GM06990 (cell line): Measurements from ENCODE around the gene THAP10.

Experiments
- DNase-seq: peaks from one replicate; pipeline ENCODE4 v3.0.0-alpha.2; 2011; ENCODE audit not compliant: insufficient read length; ENCODE audit errors: extremely low read depth
- H3K27me3 ChIP-seq: replicated peaks from 2 replicates; pipeline ENCODE4 v1.6.0; 2011; ENCODE audit warnings: low read length; ENCODE audit not compliant: control insufficient read depth, insufficient read depth
- H3K36me3 ChIP-seq: 2 replicates; pipeline ENCODE4 v1.5.1; 2011; ENCODE audit warnings: low read length; ENCODE audit not compliant: control insufficient read depth, insufficient read depth
- H3K4me3 ChIP-seq: replicated peaks from 2 replicates; pipeline ENCODE4 v1.5.1; 2011; ENCODE audit warnings: low read depth, mild to moderate bottlenecking, control low read depth, low read length
- CTCF ChIP-seq: IDR thresholded peaks from 2 replicates; pipeline ENCODE4 v1.5.1; 2011; ENCODE audit warnings: low read length, control low read depth, mild to moderate bottlenecking, inconsistent platforms; ENCODE audit not compliant: insufficient read depth, poor library complexity, severe bottlenecking

The THAP10 gene

GRCh38 chr15:70923311-70924080 lies 31.3 kb upstream of the THAP10 start:
- TF ChIP-seq CTCF = no peak
- no peak for DNase-seq
- Histone ChIP-seq H3K4me3 (no peak overlapping the region), H3K27me3 (no peaks in the 10 kb centered on the region), H3K36me3 (no peaks in the 10 kb centered on the region)

DNA sequence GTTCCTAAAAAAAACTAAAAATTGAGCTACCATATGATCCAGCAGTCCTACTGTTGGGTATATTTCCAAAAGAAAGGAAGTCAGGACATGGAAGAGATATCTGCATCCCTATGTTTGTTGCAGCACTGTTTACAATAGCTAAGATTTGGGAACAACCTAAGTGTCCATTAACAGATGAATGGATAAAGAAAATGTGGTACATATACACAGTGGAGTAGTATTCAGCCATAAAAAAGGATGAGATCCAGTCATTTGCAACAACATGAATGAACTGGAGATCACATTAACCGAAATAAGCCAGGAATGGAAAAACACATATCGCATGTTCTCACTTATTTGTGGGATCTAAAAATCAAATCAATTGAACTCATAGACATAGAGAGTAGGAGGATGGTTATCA lies 29.9 kb upstream of the THAP10 start:
- TF ChIP-seq CTCF = no peak

DNA sequence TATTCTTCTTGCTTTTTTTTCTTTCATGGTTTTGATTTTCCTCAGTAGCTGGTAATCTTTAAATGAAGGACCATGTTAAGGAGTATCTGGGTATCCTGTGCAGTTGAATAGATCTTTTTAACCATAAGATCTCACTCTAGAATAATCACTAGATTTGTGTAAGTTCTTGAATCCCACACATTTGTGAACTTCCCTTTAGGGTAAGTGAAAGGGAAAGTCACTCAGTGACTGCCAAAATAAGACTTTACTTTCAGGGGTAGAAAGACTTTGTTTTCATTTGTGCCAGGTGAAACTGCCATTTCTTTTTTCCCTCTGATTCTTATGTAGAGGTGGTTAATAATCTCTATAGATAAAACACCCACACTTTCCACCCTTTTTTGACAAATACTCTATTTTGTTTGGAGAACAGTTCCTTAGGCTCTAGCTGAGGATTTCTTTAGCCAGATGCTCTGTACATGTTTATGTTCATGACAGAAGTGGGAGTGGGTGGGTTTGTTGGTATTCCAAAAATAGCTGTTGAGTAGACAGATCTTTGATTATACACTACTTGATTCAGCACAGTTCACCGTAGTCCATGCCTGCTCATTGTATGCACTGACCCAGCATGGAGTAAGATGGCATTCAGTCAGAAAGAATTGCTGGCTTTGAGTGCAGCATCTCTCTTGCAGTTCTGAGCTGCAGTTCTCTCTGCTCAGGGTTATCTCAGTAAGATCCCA lies 28.9 kb upstream of the THAP10 start:
- TF ChIP-seq CTCF = no peak
- DNase-seq = no peak
- no peaks in the 10 kb centered on the region for H3K27me3 ChIP-seq
- no peaks in the 10 kb centered on the region; the same call in 1 of the 2 replicates for H3K36me3 ChIP-seq
- no peak overlapping the region for H3K4me3 ChIP-seq

More for the DNA sequence above, 29.9 kb upstream of the THAP10 start:
- Histone ChIP-seq H3K4me3 (no peak overlapping the region), H3K36me3 (no peaks in the 10 kb centered on the region; the same call in 1 of the 2 replicates), H3K27me3 (no peaks in the 10 kb centered on the region)
- no peak for DNase-seq

DNA sequence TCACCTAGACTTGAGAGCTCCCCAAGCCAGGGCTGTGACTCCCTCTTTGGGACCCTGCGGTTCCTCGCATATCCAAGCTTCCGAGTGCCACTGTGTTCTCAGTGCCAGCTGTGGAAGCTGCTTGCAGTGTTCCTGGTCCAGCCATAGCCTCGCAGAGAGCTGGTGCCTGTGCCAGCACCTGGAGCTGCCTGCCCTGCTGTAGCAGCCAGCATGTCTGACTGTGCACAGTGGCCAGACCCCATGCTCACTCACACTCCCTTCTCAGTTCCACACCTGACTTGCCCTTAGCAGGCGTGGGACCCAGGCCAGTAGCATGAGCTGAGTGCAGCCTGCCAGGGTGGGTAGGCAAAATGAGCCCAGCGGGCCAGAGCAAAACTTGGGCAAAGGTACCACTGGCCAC lies 25.7 kb upstream of the THAP10 start:
- TF ChIP-seq CTCF = no peak
- no peak for DNase-seq
- no peaks in the 10 kb centered on the region for H3K27me3 ChIP-seq
- H3K36me3 ChIP-seq = no peaks in the 10 kb centered on the region; the same call in 1 of the 2 replicates
- H3K4me3 ChIP-seq = no peak overlapping the region

- H3K27me3 ChIP-seq = no peaks in the 10 kb centered on the region
- TF ChIP-seq CTCF = no peak
- H3K4me3 ChIP-seq = no peak overlapping the region
- DNase-seq = no peak
- H3K36me3 ChIP-seq = no peaks in the 10 kb centered on the region; the same call in 1 of the 2 replicates
These were observed 24.3 kb upstream of the THAP10 start for GRCh38 chr15:70916531-70916930.
